HG03565 (cell line): ENCODE results near the gene PDE3B.
A peak's percentile ranks its signal among the peaks of the same experiment; 100 is the strongest.

Source experiments
- ATAC-seq: cut with Tn5 transposase; IDR thresholded peaks from one replicate; pipeline ENCODE4 v1.9.1; 2021; ENCODE audit warnings: mild to moderate bottlenecking, moderate library complexity; ENCODE audit not compliant: unreplicated experiment

PDE3B gene

DNA sequence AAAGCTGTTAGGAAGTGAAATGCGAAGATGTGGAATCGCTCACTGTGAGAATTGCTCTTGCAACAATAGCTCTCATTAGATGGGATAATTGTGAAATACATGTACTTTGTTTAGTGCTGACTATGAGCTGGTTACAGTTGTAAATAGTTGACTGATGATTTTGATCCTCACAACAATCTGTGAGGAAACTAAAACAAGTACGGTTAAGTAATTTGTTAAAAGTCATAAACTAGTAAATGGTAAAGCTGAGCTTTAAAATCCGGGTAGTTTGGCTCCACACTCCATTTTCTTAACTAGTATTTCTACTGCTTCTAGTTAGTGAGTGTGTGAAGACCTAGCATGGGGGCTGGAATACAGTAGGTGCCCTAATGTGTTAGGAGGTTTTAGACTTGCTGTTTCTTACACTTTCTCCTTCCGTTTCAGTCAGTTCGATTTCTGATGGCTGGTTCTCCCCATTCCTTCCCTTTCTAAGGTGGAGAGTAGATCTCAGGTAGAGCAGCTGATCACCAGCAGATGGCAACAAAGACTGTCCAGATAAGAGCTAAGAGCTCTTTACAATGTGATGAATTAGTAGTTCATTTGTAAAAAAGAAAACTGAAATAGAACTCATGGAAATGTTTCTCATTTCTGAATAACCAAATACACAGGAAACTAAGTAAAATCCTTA, 264.7 kb downstream of the PDE3B start:
- ATAC-seq = peak; percentile 22

DNA sequence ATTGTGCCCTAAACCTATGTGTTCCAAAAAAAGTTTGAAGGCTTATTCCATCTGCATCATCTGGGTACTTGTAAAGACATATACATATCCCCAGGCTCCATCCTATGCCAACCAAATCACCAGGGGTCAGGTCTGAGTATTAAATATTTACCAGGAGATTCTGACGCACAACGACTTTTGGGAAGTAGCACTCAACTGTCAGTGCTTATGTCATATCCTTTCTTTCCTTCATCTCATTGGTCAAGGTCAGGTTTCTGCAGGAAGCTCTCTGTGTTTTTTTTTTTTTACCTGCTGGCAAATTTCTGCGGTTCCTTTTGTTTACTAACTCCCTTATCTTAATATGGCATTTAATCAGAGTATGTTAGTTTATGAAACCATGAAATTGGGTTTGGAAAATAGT, 270.9 kb downstream of the PDE3B start:
- no peak for ATAC-seq

DNA sequence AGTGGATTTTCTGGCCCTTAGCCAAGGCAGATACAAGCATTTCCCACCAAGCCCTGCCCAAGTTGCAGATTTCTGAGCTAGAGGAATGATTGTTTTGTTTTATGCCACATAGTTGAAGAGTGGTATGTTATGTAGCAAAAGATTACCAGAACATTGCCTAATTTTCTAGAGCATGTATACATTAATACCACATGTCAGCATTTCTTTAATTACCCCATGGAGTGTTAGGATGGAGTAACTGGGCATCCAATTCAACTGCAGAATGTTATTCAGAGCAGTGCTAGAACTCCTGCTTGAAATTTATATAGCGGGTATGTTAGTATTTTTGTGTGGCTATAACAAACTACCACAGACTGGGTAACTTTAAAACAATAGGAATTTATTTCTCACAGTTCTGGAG, 272.8 kb downstream of the PDE3B start:
- no peak for ATAC-seq
